ENCODE data around the gene PFKL.

GRCh38 chr21:44359396-44359795, 59.5 kb downstream of the PFKL start:
- no peak for TF ChIP-seq EP300 (IDR thresholded peaks at IDR 0.05)
- no peak for TF ChIP-seq KDM1A (IDR thresholded peaks at IDR 0.05; ENCODE audit: low read depth)
- TF ChIP-seq HOXB5 (CRISPR knock-in tag; IDR thresholded peaks at IDR 0.05) = no peak
- TF ChIP-seq, protein P1, sequence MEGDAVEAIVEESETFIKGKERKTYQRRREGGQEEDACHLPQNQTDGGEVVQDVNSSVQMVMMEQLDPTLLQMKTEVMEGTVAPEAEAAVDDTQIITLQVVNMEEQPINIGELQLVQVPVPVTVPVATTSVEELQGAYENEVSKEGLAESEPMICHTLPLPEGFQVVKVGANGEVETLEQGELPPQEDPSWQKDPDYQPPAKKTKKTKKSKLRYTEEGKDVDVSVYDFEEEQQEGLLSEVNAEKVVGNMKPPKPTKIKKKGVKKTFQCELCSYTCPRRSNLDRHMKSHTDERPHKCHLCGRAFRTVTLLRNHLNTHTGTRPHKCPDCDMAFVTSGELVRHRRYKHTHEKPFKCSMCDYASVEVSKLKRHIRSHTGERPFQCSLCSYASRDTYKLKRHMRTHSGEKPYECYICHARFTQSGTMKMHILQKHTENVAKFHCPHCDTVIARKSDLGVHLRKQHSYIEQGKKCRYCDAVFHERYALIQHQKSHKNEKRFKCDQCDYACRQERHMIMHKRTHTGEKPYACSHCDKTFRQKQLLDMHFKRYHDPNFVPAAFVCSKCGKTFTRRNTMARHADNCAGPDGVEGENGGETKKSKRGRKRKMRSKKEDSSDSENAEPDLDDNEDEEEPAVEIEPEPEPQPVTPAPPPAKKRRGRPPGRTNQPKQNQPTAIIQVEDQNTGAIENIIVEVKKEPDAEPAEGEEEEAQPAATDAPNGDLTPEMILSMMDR (IDR thresholded peaks at IDR 0.05) = no peak
- no peak for TF ChIP-seq GATA3 (IDR thresholded peaks at IDR 0.05; ENCODE audit: borderline replicate concordance)
- no peak for TF ChIP-seq USF2 (IDR thresholded peaks at IDR 0.05)
- TF ChIP-seq JUN (IDR thresholded peaks at IDR 0.05) = no peak
- TF ChIP-seq POLR2A (IDR thresholded peaks at IDR 0.05; ENCODE audit: low read length) = no peak
- no peak for TF ChIP-seq RAD21 (conservative IDR thresholded peaks at IDR 0.05 in 1 of 2, IDR thresholded peaks at IDR 0.05 in 1 of 2)
- no peak for TF ChIP-seq PHF8 (IDR thresholded peaks at IDR 0.05; ENCODE audit: borderline replicate concordance, low read depth)
